MM.1S (cell line): Measurements from ENCODE around the gene RUNX1.

Source experiments
- CTCF ChIP-seq: fragments of 300-600 bp; sonication (generic); IDR thresholded peaks from 2 replicates; pipeline ENCODE4 v1.5.1; 2016; ENCODE audit warnings: antibody characterized with exemption, low read length, mixed read lengths
- EZH2 ChIP-seq: fragments of 300-600 bp; sonication (generic); optimal IDR thresholded peaks from 2 replicates; pipeline ENCODE3; 2017; ENCODE audit warnings: low read depth, mild to moderate bottlenecking, antibody characterized with exemption, low read length, mixed read lengths

- no peak for TF ChIP-seq EZH2
- no peak for TF ChIP-seq CTCF
These were observed 103.8 kb downstream of the RUNX1 start for GRCh38 chr21:34945288-34945687.
